ENCODE measurements around the gene PAFAH1B2.
"Not testable (repeated sequence)": the region's sequence is repeated elsewhere in the genome, so short reads cannot be mapped to it uniquely, and the experiment has no call there.

DNA sequence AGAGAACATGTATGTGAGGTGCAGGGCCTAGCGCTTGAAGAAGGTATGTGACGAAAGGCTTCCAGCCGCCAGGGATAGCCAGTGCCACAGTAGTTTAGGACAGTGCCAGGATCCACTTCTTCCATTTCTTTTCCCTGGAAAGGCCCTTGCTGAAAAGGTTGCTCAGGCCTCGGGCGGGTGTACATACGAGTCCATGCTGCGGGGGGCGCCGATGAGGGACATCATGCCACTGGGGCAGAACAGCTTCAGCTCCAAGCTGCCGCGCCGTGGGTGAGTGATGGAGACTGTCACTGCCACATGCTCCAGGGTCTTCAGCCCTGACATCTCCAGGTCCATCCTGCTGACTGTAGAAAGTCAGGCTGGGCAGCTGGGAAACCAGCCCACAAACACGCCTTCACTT is 64.6 kb downstream of the PAFAH1B2 start:
- TF ChIP-seq, protein P1, sequence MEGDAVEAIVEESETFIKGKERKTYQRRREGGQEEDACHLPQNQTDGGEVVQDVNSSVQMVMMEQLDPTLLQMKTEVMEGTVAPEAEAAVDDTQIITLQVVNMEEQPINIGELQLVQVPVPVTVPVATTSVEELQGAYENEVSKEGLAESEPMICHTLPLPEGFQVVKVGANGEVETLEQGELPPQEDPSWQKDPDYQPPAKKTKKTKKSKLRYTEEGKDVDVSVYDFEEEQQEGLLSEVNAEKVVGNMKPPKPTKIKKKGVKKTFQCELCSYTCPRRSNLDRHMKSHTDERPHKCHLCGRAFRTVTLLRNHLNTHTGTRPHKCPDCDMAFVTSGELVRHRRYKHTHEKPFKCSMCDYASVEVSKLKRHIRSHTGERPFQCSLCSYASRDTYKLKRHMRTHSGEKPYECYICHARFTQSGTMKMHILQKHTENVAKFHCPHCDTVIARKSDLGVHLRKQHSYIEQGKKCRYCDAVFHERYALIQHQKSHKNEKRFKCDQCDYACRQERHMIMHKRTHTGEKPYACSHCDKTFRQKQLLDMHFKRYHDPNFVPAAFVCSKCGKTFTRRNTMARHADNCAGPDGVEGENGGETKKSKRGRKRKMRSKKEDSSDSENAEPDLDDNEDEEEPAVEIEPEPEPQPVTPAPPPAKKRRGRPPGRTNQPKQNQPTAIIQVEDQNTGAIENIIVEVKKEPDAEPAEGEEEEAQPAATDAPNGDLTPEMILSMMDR (conservative IDR thresholded peaks at IDR 0.05; ENCODE audit: low read length), result not testable (repeated sequence)
- not testable (repeated sequence) for TF ChIP-seq EZH2phosphoT487 (IDR thresholded peaks at IDR 0.05; ENCODE audit: borderline replicate concordance, low read depth, low read length)

All from OCI-LY7 (cell line).